CD4-positive, alpha-beta T cell (primary cell): ENCODE measurements around the gene XAGE2. TPM values are rescaled to one million over a fixed set of nuclear protein-coding genes. Genes with fewer than 3 reads are reported as not detected.

Experiments
- ATAC-seq: fragments of 200-7000 bp; cut with Tn5 transposase; one replicate; pipeline ENCODE4 v1.10.0; 2022; ENCODE audit warnings: mild to moderate bottlenecking; ENCODE audit not compliant: poor library complexity
- CTCF ChIA-PET: fragments of 350-600 bp; sonication (Branson Sonifier 250); formaldehyde crosslinking; loops from one replicate; lab custom pipeline; 2021; ENCODE audit warnings: antibody characterized with exemption, inconsistent platforms; lab: Charles Lee
- POLR2A ChIA-PET: fragments of 350-600 bp; sonication (Branson Sonifier 250); formaldehyde crosslinking; loops from one replicate; lab custom pipeline; 2021; ENCODE audit warnings: antibody characterized with exemption, inconsistent platforms; lab: Charles Lee
- DNase-seq, 14 experiments: peaks; one replicate each; pipeline ENCODE4 v3.0.0-alpha.2; 2013 to 2020; ENCODE audit warnings: mixed read lengths in 2 of 14
- H3K27ac ChIP-seq, 2 donors: one replicate each; pipeline versions ENCODE4 v1.5.1 to v1.7.0; 2013; ENCODE audit warnings: low read length in 2 of 2, low read depth in 1 of 2, mild to moderate bottlenecking in 1 of 2
- H3K27me3 ChIP-seq, 2 experiments: 1 replicate in 1 of 2; 2 replicates in 1 of 2; pipeline versions ENCODE4 v1.6.1 to v1.7.0; 2013; ENCODE audit warnings: low read length in 2 of 2, control low read depth in 1 of 2, mild to moderate bottlenecking in 1 of 2, moderate library complexity in 1 of 2; ENCODE audit not compliant: insufficient read depth in 2 of 2, control insufficient read depth in 1 of 2
- H3K36me3 ChIP-seq: one replicate; pipeline ENCODE4 v1.6.1; 2013; ENCODE audit warnings: low read length, control low read depth; ENCODE audit not compliant: insufficient read depth
- H3K4me1 ChIP-seq: one replicate; pipeline ENCODE4 v1.6.1; 2013; ENCODE audit warnings: low read length, control low read depth; ENCODE audit not compliant: insufficient read depth
- H3K4me3 ChIP-seq: one replicate; pipeline ENCODE4 v1.5.1; 2013; ENCODE audit warnings: mild to moderate bottlenecking, low read length, moderate library complexity
- H3K9me3 ChIP-seq, 2 experiments: 1 replicate in 1 of 2; 2 replicates in 1 of 2; pipeline versions ENCODE4 v1.6.1 to v1.7.0; 2013; ENCODE audit warnings: low read length in 2 of 2, mild to moderate bottlenecking in 2 of 2, control low read depth in 1 of 2, moderate library complexity in 1 of 2; ENCODE audit not compliant: control insufficient read depth in 1 of 2, insufficient read depth in 1 of 2
- H3K27ac Mint-ChIP-seq: one replicate; pipeline ENCODE4 v1.8.0; 2020; ENCODE audit warnings: mixed read lengths
- H3K27me3 Mint-ChIP-seq: one replicate; pipeline ENCODE4 v1.8.0; 2021; ENCODE audit warnings: mixed read lengths
- H3K36me3 Mint-ChIP-seq: one replicate; pipeline ENCODE4 v1.8.0; 2021; ENCODE audit warnings: low read depth, mixed read lengths
- H3K4me1 Mint-ChIP-seq: one replicate; pipeline ENCODE4 v1.8.0; 2021; ENCODE audit warnings: low read depth, mixed read lengths
- H3K4me3 Mint-ChIP-seq: one replicate; pipeline ENCODE4 v1.8.0; 2020; ENCODE audit warnings: mild to moderate bottlenecking, mixed read lengths
- H3K9me3 Mint-ChIP-seq: one replicate; pipeline ENCODE4 v1.8.0; 2020; ENCODE audit warnings: mixed read lengths
- CTCF ChIP-seq: fragments of 200-600 bp; IDR thresholded peaks from one replicate; pipeline ENCODE4 v1.8.0; 2022; ENCODE audit warnings: antibody characterized with exemption, mild to moderate bottlenecking
- intact Hi-C, 2 experiments: fragments of 100-400 bp; cut with DNase I in 1 of 2; cut with micrococcal nuclease in 1 of 2; formaldehyde crosslinking; loops; one replicate each; pipeline versions ENCODE4 v1.15.1 to v1.9.0; 2023 to 2025; cut with DNase I, micrococcal nuclease
- total RNA-seq, 174 experiments: library from RNA in 2 of 174; stranded (reverse) in 2 of 174; gene quantifications; one replicate each; pipeline ENCODE4 v1.2.3 and lab custom pipeline; 2021 to 2026

XAGE2 gene
- total RNA-seq, 2 experiments from 2014 or later = not detected

- Histone ChIP-seq H3K27ac (no peak overlapping the region), H3K36me3 (no peaks in the 10 kb centered on the region), H3K4me3 (no peak overlapping the region), H3K4me1 (no peaks in the 10 kb centered on the region), H3K27me3 (no peaks in the 10 kb centered on the region), H3K9me3 (no peaks in the 10 kb centered on the region)
- Mint-ChIP-seq H3K4me1 (no peaks in the 10 kb centered on the region), H3K27ac (no peak overlapping the region), H3K9me3 (no peaks in the 10 kb centered on the region), H3K36me3 (no peaks in the 10 kb centered on the region), H3K27me3 (no peaks in the 10 kb centered on the region), H3K4me3 (no peak overlapping the region)
- no peak for TF ChIP-seq CTCF
- no peak for ATAC-seq
- CTCF ChIA-PET = no interaction called here
- intact Hi-C loops = no loop called here
- POLR2A ChIA-PET = no interaction called here
- DNase-seq = no peak
These were observed 48.0 kb downstream of the XAGE2 start for GRCh38 chrX:52416816-52417215.

- Mint-ChIP-seq H3K27me3 (no peaks in the 10 kb centered on the region), H3K4me1 (no peaks in the 10 kb centered on the region), H3K36me3 (no peaks in the 10 kb centered on the region), H3K27ac (no peak overlapping the region), H3K4me3 (no peak overlapping the region), H3K9me3 (no peaks in the 10 kb centered on the region)
- intact Hi-C loops = no loop called here
- H3K4me1 ChIP-seq = no peaks in the 10 kb centered on the region
- no peak for TF ChIP-seq CTCF
- no peak overlapping the region for H3K27ac ChIP-seq
- H3K9me3 ChIP-seq = no peaks in the 10 kb centered on the region
- CTCF ChIA-PET = no interaction called here
- H3K27me3 ChIP-seq = no peaks in the 10 kb centered on the region
- DNase-seq = no peak
- POLR2A ChIA-PET = no interaction called here
- no peak for ATAC-seq
- no peaks in the 10 kb centered on the region for H3K36me3 ChIP-seq
- H3K4me3 ChIP-seq = no peak overlapping the region
These were observed 52.1 kb downstream of the XAGE2 start for GRCh38 chrX:52420824-52421443.

GRCh38 chrX:52422884-52423283, 54.1 kb downstream of the XAGE2 start:
- intact Hi-C loops = no loop called here
- ChIA-PET POLR2A (no interaction called here), CTCF (no interaction called here)
- no peak overlapping the region for H3K4me3 Mint-ChIP-seq
- no peaks in the 10 kb centered on the region for H3K9me3 ChIP-seq
- H3K4me3 ChIP-seq = no peak overlapping the region
- no peak overlapping the region for H3K27ac Mint-ChIP-seq
- H3K4me1 Mint-ChIP-seq = no peaks in the 10 kb centered on the region
- H3K27ac ChIP-seq = no peak overlapping the region
- H3K4me1 ChIP-seq = no peaks in the 10 kb centered on the region
- no peaks in the 10 kb centered on the region for H3K27me3 ChIP-seq
- ATAC-seq (no peak), DNase-seq (no peak)
- TF ChIP-seq CTCF = no peak
- H3K36me3 ChIP-seq = no peaks in the 10 kb centered on the region
- H3K36me3 Mint-ChIP-seq = no peaks in the 10 kb centered on the region
- H3K27me3 Mint-ChIP-seq = no peaks in the 10 kb centered on the region
- H3K9me3 Mint-ChIP-seq = no peaks in the 10 kb centered on the region
